ENCODE measurements around the gene PAPOLG.
"Not testable (repeated sequence)": the region's sequence is repeated elsewhere in the genome, so short reads cannot be mapped to it uniquely, and the experiment has no call there.

Gene PAPOLG

GRCh38 chr2:60796573-60797509 lies 40.8 kb downstream of the PAPOLG start:
- DNase-seq (ENCODE audit: low read depth), result peak; percentile 18
- TF ChIP-seq CTCF (IDR thresholded peaks at IDR 0.05; ENCODE audit: low read length, missing control alignments), result no peak
- H3K4me3 ChIP-seq (replicated peaks; ENCODE audit: low read depth, low read length), result no peak overlapping the region

- DNase-seq (ENCODE audit: low read depth), result no peak
- H3K4me3 ChIP-seq (replicated peaks; ENCODE audit: low read depth, low read length), result no peak overlapping the region
- TF ChIP-seq CTCF (IDR thresholded peaks at IDR 0.05; ENCODE audit: low read length, missing control alignments), result no peak
Observed at GRCh38 chr2:60804473-60804872, 48.4 kb downstream of the PAPOLG start.

- TF ChIP-seq CTCF (IDR thresholded peaks at IDR 0.05; ENCODE audit: low read length, missing control alignments), result no peak
- no peak overlapping the region for H3K4me3 ChIP-seq (replicated peaks; ENCODE audit: low read depth, low read length)
- no peak for DNase-seq (ENCODE audit: low read depth)
Observed at GRCh38 chr2:60806595-60806987, 50.5 kb downstream of the PAPOLG start.

- no peak for TF ChIP-seq CTCF (IDR thresholded peaks at IDR 0.05; ENCODE audit: low read length, missing control alignments)
- DNase-seq (ENCODE audit: low read depth), result peak; percentile 55
- no peak overlapping the region for H3K4me3 ChIP-seq (replicated peaks; ENCODE audit: low read depth, low read length)
Observed at GRCh38 chr2:60806988-60807681, 51.1 kb downstream of the PAPOLG start.

- no peak overlapping the region for H3K4me3 ChIP-seq (replicated peaks; ENCODE audit: low read depth, low read length)
- no peak for TF ChIP-seq CTCF (IDR thresholded peaks at IDR 0.05; ENCODE audit: low read length, missing control alignments)
- DNase-seq (ENCODE audit: low read depth), result no peak
Observed at GRCh38 chr2:60808330-60808801, 52.3 kb downstream of the PAPOLG start.

GRCh38 chr2:60811491-60812375 lies 55.7 kb downstream of the PAPOLG start:
- H3K4me3 ChIP-seq (replicated peaks; ENCODE audit: low read depth, low read length), result no peak overlapping the region
- no peak for DNase-seq (ENCODE audit: low read depth)
- TF ChIP-seq CTCF (IDR thresholded peaks at IDR 0.05; ENCODE audit: low read length, missing control alignments), result no peak

- not testable (repeated sequence) for DNase-seq (ENCODE audit: low read depth); H3K4me3 ChIP-seq (replicated peaks; ENCODE audit: low read depth, low read length)
Observed at GRCh38 chr2:60817191-60817590, 61.1 kb downstream of the PAPOLG start.

All from fibroblast of pulmonary artery (primary cell).